Gastroesophageal sphincter (tissue), 3 donors: ENCODE measurements around the gene CMA1.

Experiments
- POLR2AphosphoS5 ChIP-seq: sonication (generic); formaldehyde crosslinking; IDR thresholded peaks from one replicate; pipeline ENCODE4 v1.6.1; 2017; ENCODE audit warnings: antibody characterized with exemption
- TF ChIP-seq, protein P1 (sequence below), 4 experiments: fragments of 200-600 bp in 2 of 4; fragments of 450-650 bp in 2 of 4; sonication (generic) in 1 of 4; IDR thresholded peaks; one replicate each; pipeline ENCODE4 v1.5.1; 2017 to 2019; ENCODE audit warnings: antibody characterized with exemption in 4 of 4, mild to moderate bottlenecking in 2 of 4, moderate library complexity in 2 of 4

- TF ChIP-seq, protein P1, sequence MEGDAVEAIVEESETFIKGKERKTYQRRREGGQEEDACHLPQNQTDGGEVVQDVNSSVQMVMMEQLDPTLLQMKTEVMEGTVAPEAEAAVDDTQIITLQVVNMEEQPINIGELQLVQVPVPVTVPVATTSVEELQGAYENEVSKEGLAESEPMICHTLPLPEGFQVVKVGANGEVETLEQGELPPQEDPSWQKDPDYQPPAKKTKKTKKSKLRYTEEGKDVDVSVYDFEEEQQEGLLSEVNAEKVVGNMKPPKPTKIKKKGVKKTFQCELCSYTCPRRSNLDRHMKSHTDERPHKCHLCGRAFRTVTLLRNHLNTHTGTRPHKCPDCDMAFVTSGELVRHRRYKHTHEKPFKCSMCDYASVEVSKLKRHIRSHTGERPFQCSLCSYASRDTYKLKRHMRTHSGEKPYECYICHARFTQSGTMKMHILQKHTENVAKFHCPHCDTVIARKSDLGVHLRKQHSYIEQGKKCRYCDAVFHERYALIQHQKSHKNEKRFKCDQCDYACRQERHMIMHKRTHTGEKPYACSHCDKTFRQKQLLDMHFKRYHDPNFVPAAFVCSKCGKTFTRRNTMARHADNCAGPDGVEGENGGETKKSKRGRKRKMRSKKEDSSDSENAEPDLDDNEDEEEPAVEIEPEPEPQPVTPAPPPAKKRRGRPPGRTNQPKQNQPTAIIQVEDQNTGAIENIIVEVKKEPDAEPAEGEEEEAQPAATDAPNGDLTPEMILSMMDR (IDR thresholded peaks at IDR 0.05) = no peak
- TF ChIP-seq POLR2AphosphoS5 = no peak
Observed at GRCh38 chr14:24458736-24459135, 49.3 kb downstream of the CMA1 start.
